T-helper 1 cell treated with Interleukin-12 subunit alpha and Interleukin-12 subunit beta and Interleukin-4 antibody, amounts not matched to agents 30 ng/mL and 1 ng/mL, for 36 hours (primary cell): ENCODE measurements around the gene CDKAL1. TPM values are rescaled to one million over a fixed set of nuclear protein-coding genes. Genes with fewer than 3 reads are reported as not detected.
"Not testable (repeated sequence)": the region's sequence is repeated elsewhere in the genome, so short reads cannot be mapped to it uniquely, and the experiment has no call there.

ENCODE experiments used
- intact Hi-C: fragments of 100-400 bp; cut with micrococcal nuclease; formaldehyde crosslinking; loops from one replicate; pipeline ENCODE4 v1.15.1; 2024
- total RNA-seq: library from RNA; stranded (reverse); gene quantifications from 2 replicates; pipeline ENCODE4 v1.2.3, GENCODE V29; 2022

The CDKAL1 gene
- total RNA-seq, 1 donor from 2014 or later = 30.6 TPM

- intact Hi-C loops = loop anchor here (10.0 kb wide), 1 partner anchor 1299 kb away; no protein-coding TSS in a partner anchor
These were observed 50.0 kb downstream of the CDKAL1 start for GRCh38 chr6:20584100-20584731.

- intact Hi-C loops = loop anchor here (10.0 kb wide), 1 partner anchor 1304 kb away; no protein-coding TSS in a partner anchor
These were observed 55.0 kb downstream of the CDKAL1 start for GRCh38 chr6:20589266-20589665.

GRCh38 chr6:20590476-20590875, 56.2 kb downstream of the CDKAL1 start:
- intact Hi-C loops = not testable (repeated sequence)

- intact Hi-C loops = not testable (repeated sequence)
These were observed 60.1 kb downstream of the CDKAL1 start for GRCh38 chr6:20594299-20594853.

- intact Hi-C loops = loop anchor here (5.0 kb wide), 1 partner anchor 693 kb away; no protein-coding TSS in a partner anchor
These were observed 65.2 kb downstream of the CDKAL1 start for GRCh38 chr6:20599302-20600051.

- intact Hi-C loops = no loop called here
These were observed 66.6 kb downstream of the CDKAL1 start for GRCh38 chr6:20600831-20601230.

GRCh38 chr6:20604159-20604558, 69.9 kb downstream of the CDKAL1 start:
- intact Hi-C loops = no loop called here

GRCh38 chr6:20605061-20605460, 70.8 kb downstream of the CDKAL1 start:
- intact Hi-C loops = no loop called here

- intact Hi-C loops = no loop called here
These were observed 71.3 kb downstream of the CDKAL1 start for GRCh38 chr6:20605581-20605980.

GRCh38 chr6:20606831-20607230, 72.6 kb downstream of the CDKAL1 start:
- intact Hi-C loops = no loop called here

GRCh38 chr6:20608356-20608755, 74.1 kb downstream of the CDKAL1 start:
- intact Hi-C loops = no loop called here

GRCh38 chr6:20608905-20609304, 74.6 kb downstream of the CDKAL1 start:
- intact Hi-C loops = no loop called here

- intact Hi-C loops = not testable (repeated sequence)
These were observed 75.7 kb downstream of the CDKAL1 start for GRCh38 chr6:20609924-20610323.

GRCh38 chr6:20610636-20611370, 76.5 kb downstream of the CDKAL1 start:
- intact Hi-C loops = no loop called here

GRCh38 chr6:20617537-20617936, 83.3 kb downstream of the CDKAL1 start:
- intact Hi-C loops = not testable (repeated sequence)

- intact Hi-C loops = no loop called here
These were observed 85.8 kb downstream of the CDKAL1 start for GRCh38 chr6:20620043-20620442.

GRCh38 chr6:20623761-20624160, 89.5 kb downstream of the CDKAL1 start:
- intact Hi-C loops = no loop called here

- intact Hi-C loops = no loop called here
These were observed 91.9 kb downstream of the CDKAL1 start for GRCh38 chr6:20626165-20626564.

GRCh38 chr6:20629509-20629908, 95.3 kb downstream of the CDKAL1 start:
- intact Hi-C loops = no loop called here

GRCh38 chr6:20630136-20630535, 95.9 kb downstream of the CDKAL1 start:
- intact Hi-C loops = no loop called here

- intact Hi-C loops = no loop called here
These were observed 96.6 kb downstream of the CDKAL1 start for GRCh38 chr6:20630617-20631548.
